Trophoblast cell (in vitro differentiated cells and primary cell): Measurements from ENCODE around the gene TBCD.
A peak's percentile ranks its signal among the peaks of the same experiment; 100 is the strongest.

Source experiments
- DNase-seq, 2 donors: peaks; one replicate each; pipeline ENCODE4 v3.0.0-alpha.2; 2016
- H2AFZ ChIP-seq: 2 replicates; pipeline ENCODE4 v1.6.1; 2013; ENCODE audit warnings: low read length, moderate library complexity, mild to moderate bottlenecking; ENCODE audit not compliant: insufficient read depth, poor library complexity
- H2AK5ac ChIP-seq: 2 replicates; pipeline ENCODE4 v1.6.1; 2013; ENCODE audit warnings: mild to moderate bottlenecking, low read length
- H2BK120ac ChIP-seq: 2 replicates; pipeline ENCODE4 v1.6.1; 2013; ENCODE audit warnings: low read length, mild to moderate bottlenecking, moderate library complexity; ENCODE audit not compliant: insufficient read depth, poor library complexity
- H2BK12ac ChIP-seq: 2 replicates; pipeline ENCODE4 v1.6.1; 2013; ENCODE audit warnings: mild to moderate bottlenecking, low read length, moderate library complexity
- H2BK5ac ChIP-seq: 2 replicates; pipeline ENCODE4 v1.6.1; 2013; ENCODE audit warnings: low read length, low read depth, moderate library complexity, mild to moderate bottlenecking; ENCODE audit not compliant: poor library complexity
- H3K14ac ChIP-seq: 2 replicates; pipeline ENCODE4 v1.6.1; 2013; ENCODE audit warnings: mild to moderate bottlenecking, low read length
- H3K18ac ChIP-seq: 2 replicates; pipeline ENCODE4 v1.6.1; 2013; ENCODE audit warnings: mild to moderate bottlenecking, low read length
- H3K23ac ChIP-seq: 2 replicates; pipeline ENCODE4 v1.6.1; 2013; ENCODE audit warnings: low read length
- H3K27ac ChIP-seq: 2 replicates; pipeline ENCODE4 v1.5.1; 2013; ENCODE audit warnings: low read depth, mild to moderate bottlenecking, inconsistent platforms, low read length, moderate library complexity
- H3K27me3 ChIP-seq: 2 replicates; pipeline ENCODE4 v1.6.1; 2013; ENCODE audit warnings: inconsistent platforms, mild to moderate bottlenecking, low read length, moderate library complexity; ENCODE audit not compliant: insufficient read depth
- H3K36me3 ChIP-seq, 2 experiments: 1 replicate in 1 of 2; 2 replicates in 1 of 2; pipeline ENCODE4 v1.6.1; 2013; ENCODE audit warnings: low read length in 2 of 2, mild to moderate bottlenecking in 2 of 2, moderate library complexity in 1 of 2; ENCODE audit not compliant: insufficient read depth in 2 of 2, control insufficient read depth in 1 of 2
- H3K4ac ChIP-seq: 2 replicates; pipeline ENCODE4 v1.6.1; 2013; ENCODE audit warnings: low read depth, mild to moderate bottlenecking, low read length, moderate library complexity
- H3K4me1 ChIP-seq, 2 experiments: 1 replicate in 1 of 2; 2 replicates in 1 of 2; pipeline ENCODE4 v1.6.1; 2013; ENCODE audit warnings: low read length in 2 of 2, mild to moderate bottlenecking in 2 of 2, moderate library complexity in 1 of 2; ENCODE audit not compliant: insufficient read depth in 2 of 2, control insufficient read depth in 1 of 2
- H3K4me2 ChIP-seq: 2 replicates; pipeline ENCODE4 v1.6.1; 2013; ENCODE audit warnings: inconsistent platforms, mild to moderate bottlenecking, low read length, moderate library complexity
- H3K4me3 ChIP-seq: 2 replicates; pipeline ENCODE4 v1.5.1; 2013; ENCODE audit warnings: mild to moderate bottlenecking, low read depth, low read length, inconsistent platforms
- H3K79me1 ChIP-seq: one replicate; pipeline ENCODE4 v1.6.1; 2013; ENCODE audit warnings: low read length
- H3K79me2 ChIP-seq: 2 replicates; pipeline ENCODE4 v1.6.1; 2013; ENCODE audit warnings: low read length, mild to moderate bottlenecking; ENCODE audit not compliant: control insufficient read depth, insufficient read depth, poor library complexity
- H3K9ac ChIP-seq: 2 replicates; pipeline ENCODE4 v1.6.1; 2013; ENCODE audit warnings: mild to moderate bottlenecking, low read length
- H3K9me3 ChIP-seq: 2 replicates; pipeline ENCODE4 v1.6.1; 2013; ENCODE audit warnings: low read depth, mild to moderate bottlenecking, control low read depth, inconsistent platforms, low read length; ENCODE audit not compliant: insufficient read depth
- H4K12ac ChIP-seq: 2 replicates; pipeline ENCODE4 v1.6.1; 2013; ENCODE audit warnings: low read depth, mild to moderate bottlenecking, low read length, moderate library complexity
- H4K8ac ChIP-seq: 2 replicates; pipeline ENCODE4 v1.6.1; 2013; ENCODE audit warnings: low read depth, mild to moderate bottlenecking, low read length, moderate library complexity
- H4K91ac ChIP-seq: one replicate; pipeline ENCODE4 v1.6.1; 2013; ENCODE audit warnings: low read depth, mild to moderate bottlenecking, low read length, moderate library complexity
- WGBS: extraction: QIAGEN DNeasy Blood & Tissue Kit; methylation state at CpG from one replicate; pipeline ENCODE4 v1.1.7; 2013; ENCODE audit warnings: missing lambda C conversion rate; ENCODE audit not compliant: insufficient read length, insufficient coverage; ENCODE audit errors: extremely low coverage; 5-methylcytosine and 5-hydroxymethylcytosine counted together

Gene TBCD

GRCh38 chr17:82875407-82875856 is 123.6 kb downstream of the TBCD start:
- peak overlapping the region; percentile 62 for H2BK120ac ChIP-seq
- peak overlapping the region; percentile 50 for H4K12ac ChIP-seq
- H3K23ac ChIP-seq = no peak overlapping the region
- peak overlapping the region; percentile 82 for H4K91ac ChIP-seq
- peaks cover 15% of the 10 kb centered on the region for H3K79me1 ChIP-seq
- H3K27me3 ChIP-seq = no peaks in the 10 kb centered on the region
- H3K4me2 ChIP-seq = peak overlapping the region; percentile 18
- peak overlapping the region; percentile 87 for H3K27ac ChIP-seq
- no peak overlapping the region for H3K4me3 ChIP-seq
- H3K4me1 ChIP-seq = peaks cover 13 to 24% of the 10 kb centered on the region in 2 experiments
- H2BK12ac ChIP-seq = peak overlapping the region; percentile 82
- peak overlapping the region; percentile 87 for H2BK5ac ChIP-seq
- H3K36me3 ChIP-seq = peaks cover 9 to 10% of the 10 kb centered on the region in 2 experiments
- peak overlapping the region; percentile 75 for H3K18ac ChIP-seq
- H3K9ac ChIP-seq = no peak overlapping the region
- no peak overlapping the region for H2AK5ac ChIP-seq
- H3K9me3 ChIP-seq = peaks cover 3% of the 10 kb centered on the region
- peak overlapping the region; percentile 78 for H3K14ac ChIP-seq
- no peak overlapping the region for H3K4ac ChIP-seq
- H3K79me2 ChIP-seq = no peaks in the 10 kb centered on the region
- WGBS = no CpG with 5 or more reads among the region's 19 CpGs
- H4K8ac ChIP-seq = peak overlapping the region; percentile 76
- peak; percentile 93 to 95 for DNase-seq
- no peak overlapping the region for H2AFZ ChIP-seq

- peak overlapping the region; percentile 23 for H4K91ac ChIP-seq
- peaks cover 18 to 31% of the 10 kb centered on the region in 2 experiments for H3K4me1 ChIP-seq
- no peak overlapping the region for H2AFZ ChIP-seq
- H3K9ac ChIP-seq = no peak overlapping the region
- H3K4me2 ChIP-seq = no peak overlapping the region
- H2BK120ac ChIP-seq = peak overlapping the region; percentile 55
- no CpG with 5 or more reads among the region's 18 CpGs for WGBS
- H3K27me3 ChIP-seq = no peaks in the 10 kb centered on the region
- H3K9me3 ChIP-seq = peaks cover 6% of the 10 kb centered on the region
- H4K12ac ChIP-seq = no peak overlapping the region
- H3K79me1 ChIP-seq = peaks cover 18% of the 10 kb centered on the region
- no peak overlapping the region for H3K23ac ChIP-seq
- H3K79me2 ChIP-seq = no peaks in the 10 kb centered on the region
- H3K4me3 ChIP-seq = no peak overlapping the region
- H4K8ac ChIP-seq = peak overlapping the region; percentile 67
- H2BK5ac ChIP-seq = peak overlapping the region; percentile 37
- H3K36me3 ChIP-seq = peaks cover 6 to 8% of the 10 kb centered on the region in 2 experiments
- no peak overlapping the region for H2AK5ac ChIP-seq
- peak overlapping the region; percentile 24 for H3K14ac ChIP-seq
- H2BK12ac ChIP-seq = peak overlapping the region; percentile 4
- no peak overlapping the region for H3K4ac ChIP-seq
- H3K27ac ChIP-seq = peak overlapping the region; percentile 87
- H3K18ac ChIP-seq = peak overlapping the region; percentile 29
- peak; percentile 78 to 82 for DNase-seq
Observed at GRCh38 chr17:82876149-82876548, 124.3 kb downstream of the TBCD start.

DNA sequence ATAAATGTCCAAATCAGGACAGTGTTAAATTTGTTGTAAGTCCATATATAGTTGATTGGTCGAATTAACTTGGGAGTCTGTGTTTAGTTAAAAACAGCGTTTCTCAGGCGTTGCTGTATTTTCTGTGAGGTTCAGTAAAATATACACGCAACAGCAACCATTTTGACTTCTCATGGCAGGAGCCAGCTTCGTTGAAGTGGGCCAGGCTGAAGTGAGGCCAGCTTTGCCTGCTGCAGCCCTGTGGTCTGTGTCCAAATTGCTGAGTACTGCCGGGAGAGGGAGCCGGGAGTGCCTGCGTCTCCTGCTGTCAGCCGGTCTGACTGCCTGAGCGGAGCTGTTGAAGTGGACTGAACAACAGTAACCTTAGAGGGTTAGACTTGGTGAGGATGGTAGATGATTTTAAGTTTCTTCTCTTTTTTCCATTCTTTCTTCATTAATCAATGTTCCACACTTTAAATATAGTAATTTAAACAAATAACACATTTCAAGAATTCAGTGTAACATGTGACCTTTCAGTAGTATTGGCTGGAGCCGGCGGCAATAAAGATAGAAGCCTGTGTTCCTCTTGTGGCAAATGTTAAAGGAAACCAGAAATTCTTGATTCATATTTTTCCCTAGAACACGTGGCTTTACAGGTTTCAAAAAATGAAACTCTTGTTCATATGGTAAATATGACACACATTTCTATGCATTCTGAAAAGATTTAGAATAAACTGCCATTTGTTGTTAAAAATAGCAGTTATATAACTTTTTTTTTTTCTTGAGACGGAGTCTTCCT is 124.9 kb downstream of the TBCD start:
- Histone ChIP-seq H2BK120ac (no peak overlapping the region), H2BK5ac (peak overlapping the region; percentile 36), H2AFZ (no peak overlapping the region), H3K9ac (no peak overlapping the region), H4K12ac (no peak overlapping the region), H3K79me1 (peaks cover 22% of the 10 kb centered on the region), H3K9me3 (peaks cover 6% of the 10 kb centered on the region), H3K4me2 (no peak overlapping the region), H3K27ac (peak overlapping the region; percentile 63), H3K4me1 (peaks cover 22 to 35% of the 10 kb centered on the region in 2 experiments), H4K8ac (no peak overlapping the region), H3K23ac (no peak overlapping the region), H3K36me3 (peaks cover 1 to 7% of the 10 kb centered on the region in 2 experiments), H3K14ac (no peak overlapping the region), H2BK12ac (no peak overlapping the region), H3K27me3 (no peaks in the 10 kb centered on the region), H3K79me2 (peaks cover 3% of the 10 kb centered on the region), H3K4me3 (no peak overlapping the region), H3K4ac (no peak overlapping the region), H4K91ac (no peak overlapping the region), H2AK5ac (no peak overlapping the region), H3K18ac (no peak overlapping the region)
- no CpG with 5 or more reads among the region's 14 CpGs for WGBS
- peak; percentile 82 to 83 for DNase-seq

DNA sequence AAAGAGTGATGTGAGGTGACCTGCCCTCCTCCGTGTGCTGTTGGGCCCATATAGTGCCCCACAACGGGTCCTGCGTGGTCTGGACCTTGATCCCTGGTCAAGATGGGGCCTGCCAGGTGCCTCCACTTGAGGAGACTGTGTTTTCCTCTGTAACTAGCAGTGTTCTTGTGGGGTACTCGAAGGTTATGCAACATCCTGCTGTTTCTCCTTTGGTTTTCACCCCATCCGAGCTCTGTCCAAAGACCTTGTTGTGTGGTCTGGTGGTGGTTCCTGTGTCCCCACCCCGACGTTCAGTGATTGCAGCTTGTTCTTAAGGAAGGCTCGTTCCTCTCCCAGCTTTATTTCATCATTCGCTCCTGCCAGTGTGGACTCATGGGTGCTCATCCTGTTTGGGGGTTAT is 126.7 kb downstream of the TBCD start:
- Histone ChIP-seq H3K9me3 (peaks cover 6% of the 10 kb centered on the region), H3K79me1 (peaks cover 29% of the 10 kb centered on the region), H3K36me3 (peaks cover 0 to 3% of the 10 kb centered on the region in 2 experiments), H3K4me3 (no peak overlapping the region), H2BK5ac (no peak overlapping the region), H3K27me3 (no peaks in the 10 kb centered on the region), H3K23ac (no peak overlapping the region), H3K14ac (no peak overlapping the region), H3K27ac (no peak overlapping the region), H4K12ac (no peak overlapping the region), H3K4ac (peak overlapping the region; percentile 29), H3K9ac (no peak overlapping the region), H2BK120ac (peak overlapping the region; percentile 28), H2AK5ac (peak overlapping the region; percentile 77), H3K18ac (peak overlapping the region; percentile 61), H3K4me1 (peaks cover 36 to 47% of the 10 kb centered on the region in 2 experiments), H2AFZ (no peak overlapping the region), H3K4me2 (no peak overlapping the region), H2BK12ac (peak overlapping the region; percentile 6), H4K91ac (peak overlapping the region; percentile 49), H4K8ac (no peak overlapping the region), H3K79me2 (peaks cover 6% of the 10 kb centered on the region)
- WGBS = no CpG with 5 or more reads among the region's 9 CpGs
- no peak for DNase-seq
